CD4-positive, alpha-beta memory T cell (primary cell): ENCODE results near the gene PICALM. TPM values are rescaled to one million over a fixed set of nuclear protein-coding genes. Genes with fewer than 3 reads are reported as not detected.
A peak's percentile ranks its signal among the peaks of the same experiment; 100 is the strongest.
"Not testable (repeated sequence)": the region's sequence is repeated elsewhere in the genome, so short reads cannot be mapped to it uniquely, and the experiment has no call there.

Experiments used
- CTCF ChIA-PET: fragments of 350-600 bp; sonication (Branson Sonifier 250); formaldehyde crosslinking; loops from one replicate; lab custom pipeline; 2021; ENCODE audit warnings: inconsistent platforms; ENCODE audit not compliant: partially characterized antibody; lab: Charles Lee
- POLR2A ChIA-PET: fragments of 350-600 bp; sonication (Branson Sonifier 250); formaldehyde crosslinking; loops from one replicate; lab custom pipeline; 2021; ENCODE audit not compliant: partially characterized antibody; lab: Charles Lee
- DNase-seq, 5 donors: peaks; one replicate each; pipeline versions ENCODE4 v3.0.0 to v3.0.0-alpha.2; 2020 to 2022; ENCODE audit warnings: mixed read lengths in 1 of 5
- H3K27ac ChIP-seq: one replicate; pipeline ENCODE4 v1.7.0; 2013; ENCODE audit warnings: low read depth, low read length
- H3K27me3 ChIP-seq: 2 replicates; pipeline ENCODE4 v1.7.0; 2013; ENCODE audit warnings: mild to moderate bottlenecking, low read length, moderate library complexity; ENCODE audit not compliant: insufficient read depth
- H3K36me3 ChIP-seq: 2 replicates; pipeline ENCODE4 v1.7.0; 2013; ENCODE audit warnings: mild to moderate bottlenecking, low read length, moderate library complexity; ENCODE audit not compliant: insufficient read depth
- H3K4me1 ChIP-seq: 2 replicates; pipeline ENCODE4 v1.7.0; 2013; ENCODE audit warnings: mild to moderate bottlenecking, low read length, moderate library complexity; ENCODE audit not compliant: insufficient read depth
- H3K4me3 ChIP-seq, 2 donors: one replicate each; pipeline ENCODE4 v1.7.0; 2013; ENCODE audit warnings: low read length in 2 of 2, mild to moderate bottlenecking in 1 of 2
- H3K9me3 ChIP-seq, 2 donors: one replicate each; pipeline ENCODE4 v1.7.0; 2013; ENCODE audit warnings: low read length in 2 of 2, control low read depth in 1 of 2; ENCODE audit not compliant: control insufficient read depth in 1 of 2
- H3K27ac Mint-ChIP-seq, 7 donors: one replicate each; pipeline ENCODE4 v1.8.0; 2020 to 2021; ENCODE audit warnings: mixed read lengths in 7 of 7, mild to moderate bottlenecking in 6 of 7, inconsistent platforms in 3 of 7, moderate library complexity in 3 of 7
- H3K27me3 Mint-ChIP-seq, 2 donors: one replicate each; pipeline ENCODE4 v1.8.0; 2020 to 2021; ENCODE audit warnings: mixed read lengths in 2 of 2
- H3K36me3 Mint-ChIP-seq, 2 donors: one replicate each; pipeline ENCODE4 v1.8.0; 2020 to 2021; ENCODE audit warnings: mixed read lengths in 2 of 2, inconsistent platforms in 1 of 2, mild to moderate bottlenecking in 1 of 2
- H3K4me1 Mint-ChIP-seq, 4 donors: one replicate each; pipeline ENCODE4 v1.8.0; 2020 to 2021; ENCODE audit warnings: mixed read lengths in 4 of 4, mild to moderate bottlenecking in 1 of 4
- H3K4me3 Mint-ChIP-seq, 8 donors: one replicate each; pipeline ENCODE4 v1.8.0; 2020 to 2021; ENCODE audit warnings: mixed read lengths in 8 of 8, mild to moderate bottlenecking in 7 of 8, moderate library complexity in 6 of 8, inconsistent platforms in 3 of 8
- H3K9me3 Mint-ChIP-seq, 8 donors: one replicate each; pipeline ENCODE4 v1.8.0; 2020 to 2021; ENCODE audit warnings: mixed read lengths in 8 of 8, mild to moderate bottlenecking in 5 of 8, inconsistent platforms in 3 of 8, moderate library complexity in 1 of 8
- intact Hi-C: fragments of 100-400 bp; cut with micrococcal nuclease; formaldehyde crosslinking; loops from one replicate; pipeline ENCODE4 v1.15.1; 2023
- polyA plus RNA-seq, 2 donors: library from polyadenylated mRNA; unstranded; fragments of 300-500 nt; fragmentation: Illumina TruSeq; gene quantifications; one replicate each; pipeline ENCODE4 v1.2.3, GENCODE V29; 2021
- total RNA-seq, 2 experiments: library from RNA; stranded (reverse); gene quantifications; one replicate each; pipeline ENCODE4 v1.2.3, GENCODE V29; 2021

PICALM gene
- total and polyA plus RNA-seq, 4 experiments from 2014 or later = 15.3 to 138 (median 76.8) TPM

DNA sequence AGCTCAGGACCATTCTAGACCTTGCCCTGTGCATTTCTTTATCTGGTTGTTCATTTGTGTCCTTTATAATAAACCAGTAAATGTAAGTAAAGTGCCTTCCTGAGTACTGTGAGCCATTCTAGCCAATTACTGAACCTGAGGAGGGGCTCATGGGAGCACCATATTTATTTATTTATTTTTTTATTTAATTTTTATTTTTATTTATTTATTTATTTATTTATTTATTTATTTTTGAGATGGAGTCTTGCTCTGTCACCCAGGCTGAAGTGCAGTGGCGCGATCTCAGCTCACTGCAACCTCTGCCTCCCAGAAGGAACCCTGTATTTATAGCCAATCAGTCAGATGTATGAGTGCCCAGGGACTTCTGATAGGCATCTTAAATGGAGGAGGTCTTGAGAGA, 18.8 kb upstream of the PICALM start:
- H3K4me3 ChIP-seq, H3K27me3 Mint-ChIP-seq, POLR2A ChIA-PET, CTCF ChIA-PET, DNase-seq, H3K27ac ChIP-seq, H3K9me3 ChIP-seq, H3K27me3 ChIP-seq, H3K9me3 Mint-ChIP-seq, H3K27ac Mint-ChIP-seq, H3K36me3 ChIP-seq, H3K36me3 Mint-ChIP-seq, intact Hi-C loops, H3K4me1 ChIP-seq, H3K4me1 Mint-ChIP-seq, H3K4me3 Mint-ChIP-seq: not testable (repeated sequence)

DNA sequence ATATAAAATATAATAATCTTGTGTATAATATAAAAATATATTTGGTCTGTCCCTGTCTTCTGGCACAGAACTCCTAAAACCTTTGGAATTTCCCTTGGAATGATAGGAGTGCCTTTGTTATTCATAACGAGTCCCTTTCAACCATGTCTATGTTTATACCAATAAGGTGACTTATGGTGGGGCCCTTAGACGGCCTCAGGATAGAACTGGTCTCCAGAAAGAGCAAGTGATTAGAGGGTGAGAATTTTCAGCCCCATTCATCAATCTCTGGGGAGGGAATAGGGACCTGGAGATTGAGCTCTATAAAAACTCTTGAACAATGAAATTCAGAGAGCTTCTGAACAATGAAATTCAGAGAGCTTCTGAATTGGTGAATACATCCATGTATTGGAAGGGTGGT, 18.4 kb upstream of the PICALM start:
- no peaks in the 10 kb centered on the region for H3K4me1 ChIP-seq
- H3K36me3 Mint-ChIP-seq = no peaks in the 10 kb centered on the region
- no peak overlapping the region for H3K27ac ChIP-seq
- H3K4me3 Mint-ChIP-seq = no peak overlapping the region
- intact Hi-C loops = no loop called here
- no peak for DNase-seq
- no peaks in the 10 kb centered on the region for H3K9me3 ChIP-seq
- no peaks in the 10 kb centered on the region for H3K4me1 Mint-ChIP-seq
- H3K27ac Mint-ChIP-seq = no peak overlapping the region
- ChIA-PET POLR2A (no interaction called here), CTCF (no interaction called here)
- peaks cover 0 to 7% of the 10 kb centered on the region in 2 donors for H3K27me3 Mint-ChIP-seq
- peaks cover 0 to 2% (median 0%) of the 10 kb centered on the region in 8 donors for H3K9me3 Mint-ChIP-seq
- H3K36me3 ChIP-seq = no peaks in the 10 kb centered on the region
- H3K4me3 ChIP-seq = no peak overlapping the region
- no peaks in the 10 kb centered on the region for H3K27me3 ChIP-seq

DNA sequence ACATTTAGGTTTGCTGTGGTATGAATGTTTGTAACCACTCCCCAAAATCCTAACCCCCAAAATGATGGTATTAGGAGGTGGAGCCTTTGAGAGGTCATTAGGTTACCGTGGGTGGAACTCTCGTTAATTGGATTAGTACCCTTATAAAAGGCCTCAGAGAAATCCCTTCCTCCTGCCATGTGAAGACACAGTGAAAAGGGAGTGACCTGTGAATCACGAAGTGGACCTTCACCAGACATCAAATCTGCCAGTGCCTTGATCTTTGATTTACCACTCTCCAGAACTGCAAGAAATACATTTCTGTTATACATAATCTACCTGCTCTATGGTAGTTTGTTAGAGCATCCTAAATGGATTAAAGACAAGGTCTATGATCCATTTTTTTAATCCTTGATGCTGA, 12.6 kb upstream of the PICALM start:
- Mint-ChIP-seq H3K9me3 (peaks cover 0 to 5% (median 0%) of the 10 kb centered on the region in 8 donors), H3K27ac (no peak overlapping the region), H3K27me3 (no peaks in the 10 kb centered on the region), H3K36me3 (no peaks in the 10 kb centered on the region), H3K4me1 (no peaks in the 10 kb centered on the region), H3K4me3 (no peak overlapping the region)
- intact Hi-C loops = no loop called here
- H3K27me3 ChIP-seq = no peaks in the 10 kb centered on the region
- no peak overlapping the region for H3K27ac ChIP-seq
- no peaks in the 10 kb centered on the region for H3K9me3 ChIP-seq
- no peaks in the 10 kb centered on the region for H3K4me1 ChIP-seq
- no peak for DNase-seq
- ChIA-PET POLR2A (no interaction called here), CTCF (no interaction called here)
- no peaks in the 10 kb centered on the region for H3K36me3 ChIP-seq
- H3K4me3 ChIP-seq = no peak overlapping the region

DNA sequence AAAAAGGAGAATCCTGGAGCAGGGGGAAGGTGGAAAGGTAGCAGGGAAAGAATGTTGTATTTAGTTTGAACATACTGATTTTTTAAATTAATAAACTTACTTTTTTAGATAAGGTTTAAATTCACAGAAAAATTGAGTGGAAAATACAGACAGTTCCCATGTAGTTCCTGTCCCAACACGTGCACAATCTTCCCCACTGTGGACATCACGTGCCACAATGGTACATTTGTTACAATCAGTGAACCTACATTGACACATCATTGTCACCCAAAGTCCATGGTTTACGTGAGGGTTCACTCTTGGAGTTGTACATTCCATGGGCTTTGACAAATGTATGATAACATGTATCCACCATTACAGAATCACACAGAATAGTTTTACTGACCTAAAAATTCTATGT, 10.5 kb upstream of the PICALM start:
- ChIA-PET POLR2A (no interaction called here), CTCF (no interaction called here)
- Histone ChIP-seq H3K4me3 (no peak overlapping the region), H3K27ac (no peak overlapping the region), H3K36me3 (no peaks in the 10 kb centered on the region), H3K4me1 (no peaks in the 10 kb centered on the region), H3K27me3 (no peaks in the 10 kb centered on the region), H3K9me3 (no peaks in the 10 kb centered on the region)
- intact Hi-C loops = no loop called here
- Mint-ChIP-seq H3K4me3 (no peak overlapping the region), H3K27ac (no peak overlapping the region), H3K36me3 (no peaks in the 10 kb centered on the region), H3K9me3 (peaks cover 0 to 5% (median 0%) of the 10 kb centered on the region in 8 donors), H3K4me1 (no peaks in the 10 kb centered on the region), H3K27me3 (no peaks in the 10 kb centered on the region)
- DNase-seq = no peak

DNA sequence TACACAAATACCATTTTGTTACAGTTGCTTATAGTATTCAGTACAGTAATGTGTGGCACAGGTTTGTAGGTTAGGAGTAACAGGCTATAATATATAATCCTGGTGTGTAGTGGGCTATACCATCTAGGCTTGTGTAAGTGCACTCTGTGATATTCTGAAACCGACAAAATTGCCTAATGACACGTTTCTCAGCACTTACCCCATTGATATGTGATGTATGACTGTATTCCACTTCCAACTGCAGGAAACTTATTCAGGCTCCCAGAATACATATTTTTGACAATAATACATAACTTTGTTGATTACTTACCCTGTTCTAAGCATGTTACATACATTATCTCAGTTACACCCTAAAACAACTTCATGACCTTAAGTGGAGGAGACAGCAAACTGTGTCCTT, 5.1 kb upstream of the PICALM start:
- H3K4me1 ChIP-seq = peaks cover 8% of the 10 kb centered on the region
- H3K9me3 ChIP-seq = no peaks in the 10 kb centered on the region
- no peak overlapping the region for H3K4me3 ChIP-seq
- CTCF ChIA-PET = interaction anchor here (0.7 kb wide), 1 partner anchor 120 kb away, joined by 3 read pairs; no protein-coding TSS in a partner anchor
- Mint-ChIP-seq H3K4me3 (no peak overlapping the region), H3K27ac (no peak overlapping the region), H3K27me3 (peaks cover 0 to 2% of the 10 kb centered on the region in 2 donors), H3K9me3 (peaks cover 0 to 5% (median 0%) of the 10 kb centered on the region in 8 donors), H3K4me1 (peaks cover 6 to 12% (median 9%) of the 10 kb centered on the region in 4 donors), H3K36me3 (no peaks in the 10 kb centered on the region)
- intact Hi-C loops = no loop called here
- H3K27me3 ChIP-seq = no peaks in the 10 kb centered on the region
- DNase-seq = no peak
- POLR2A ChIA-PET = no interaction called here
- H3K36me3 ChIP-seq = no peaks in the 10 kb centered on the region
- H3K27ac ChIP-seq = no peak overlapping the region

DNA sequence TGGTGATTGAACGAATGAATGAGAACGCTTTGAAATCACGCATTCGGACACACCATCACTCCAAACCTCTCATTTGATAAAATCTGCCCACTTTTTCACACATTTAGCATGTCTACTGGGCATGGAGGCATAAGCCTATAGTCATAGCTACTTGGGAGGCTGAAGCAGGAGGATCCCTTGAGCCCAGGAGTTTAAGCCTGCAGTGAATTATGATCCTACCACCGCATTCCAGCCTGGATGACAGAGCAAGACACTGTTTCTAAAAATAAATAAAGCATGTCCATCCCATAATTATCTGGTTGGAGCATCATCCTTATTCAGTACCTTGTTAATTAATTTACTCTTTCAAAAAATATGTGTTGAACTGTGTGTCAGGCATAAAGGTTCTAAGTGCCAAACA, 3.3 kb upstream of the PICALM start:
- Mint-ChIP-seq H3K4me3 (no peak overlapping the region), H3K27ac (no peak overlapping the region), H3K4me1 (peaks cover 6 to 20% (median 9%) of the 10 kb centered on the region in 4 donors), H3K9me3 (no peaks in the 10 kb centered on the region), H3K36me3 (peaks cover 0 to 14% of the 10 kb centered on the region in 2 donors), H3K27me3 (peaks cover 0 to 2% of the 10 kb centered on the region in 2 donors)
- Histone ChIP-seq H3K4me3 (no peak overlapping the region), H3K36me3 (no peaks in the 10 kb centered on the region), H3K4me1 (peaks cover 8% of the 10 kb centered on the region), H3K27ac (no peak overlapping the region), H3K9me3 (no peaks in the 10 kb centered on the region), H3K27me3 (no peaks in the 10 kb centered on the region)
- ChIA-PET POLR2A (no interaction called here), CTCF (no interaction called here)
- no peak for DNase-seq
- intact Hi-C loops = no loop called here

DNA sequence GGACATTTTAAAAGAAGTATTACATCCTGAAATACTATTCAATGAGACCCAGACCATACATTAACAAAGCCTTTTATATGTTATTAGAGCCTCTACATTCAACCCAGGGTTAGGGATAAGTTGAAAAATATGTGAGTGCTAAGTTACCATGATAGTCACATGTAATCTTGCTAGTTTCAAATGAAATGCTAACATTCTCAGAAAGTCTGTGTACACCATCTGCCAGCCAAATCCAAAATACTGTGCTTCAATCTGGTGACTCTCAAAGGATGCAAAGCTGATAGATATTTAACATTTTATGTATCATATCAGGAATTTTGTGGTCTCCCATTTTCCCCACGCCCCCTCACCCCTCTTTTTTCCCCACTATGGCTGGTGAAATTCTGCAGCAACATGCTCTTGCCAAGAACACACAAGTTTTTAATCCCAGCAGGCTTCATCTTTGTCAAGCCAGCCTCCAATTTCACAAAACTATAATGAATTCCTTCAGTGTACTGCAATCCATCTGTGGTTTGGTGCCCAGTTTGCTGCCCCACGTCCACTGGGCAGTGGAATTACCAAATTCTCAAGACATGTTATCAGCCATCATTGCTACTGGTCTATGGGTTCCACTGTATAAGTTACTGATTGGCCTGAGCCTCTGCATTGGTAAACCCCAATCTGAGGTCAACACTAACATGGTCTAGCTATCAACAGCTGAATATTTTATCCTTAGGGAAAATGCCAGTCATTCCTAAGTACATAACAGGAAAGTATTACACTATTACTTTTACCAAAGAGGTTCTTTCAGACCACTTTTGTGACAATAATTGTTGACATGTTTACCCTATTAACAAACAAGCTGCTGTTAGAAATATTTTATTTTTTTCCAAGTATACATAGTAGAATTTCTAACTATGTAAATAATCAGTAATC, 1.5 kb upstream of the PICALM start:
- H3K27ac ChIP-seq = peak overlapping the region; percentile 81
- H3K36me3 ChIP-seq = no peaks in the 10 kb centered on the region
- Mint-ChIP-seq H3K36me3 (peaks cover 0 to 24% of the 10 kb centered on the region in 2 donors), H3K4me3 (peak overlapping the region; percentile 26 to 99 (median 94)), H3K4me1 (peaks cover 12 to 38% (median 18%) of the 10 kb centered on the region in 4 donors), H3K9me3 (no peaks in the 10 kb centered on the region), H3K27me3 (peaks cover 0 to 2% of the 10 kb centered on the region in 2 donors), H3K27ac (peak overlapping the region; percentile 89 to 98 (median 92))
- intact Hi-C loops = no loop called here
- no peaks in the 10 kb centered on the region for H3K27me3 ChIP-seq
- ChIA-PET POLR2A (interaction anchor here (1.1 to 3.9 kb wide), 10 partner anchors 12 to 442 kb away, joined by 3 to 40 read pairs (median 12); partner anchors contain the start of genes EED, TMEM126A and TMEM126B), CTCF (interaction anchor here (1.3 to 4.0 kb wide), 4 partner anchors 29 to 216 kb away, joined by 3 to 45 read pairs (median 8); partner anchors contain the start of gene CCDC83)
- H3K9me3 ChIP-seq = no peaks in the 10 kb centered on the region
- no peak for DNase-seq
- H3K4me3 ChIP-seq = no peak overlapping the region
- peaks cover 18% of the 10 kb centered on the region for H3K4me1 ChIP-seq
